Stimulated activated CD4-positive, alpha-beta T cell treated with anti-CD3 and anti-CD28 coated beads, Interleukin-12 subunit alpha, Interleukin-12 subunit beta, amount 100 ng/mL, for 4 hours (primary cell): ENCODE measurements around the gene CFAP46.
"Not testable (repeated sequence)": the region's sequence is repeated elsewhere in the genome, so short reads cannot be mapped to it uniquely, and the experiment has no call there.

Experiments
- DNase-seq: peaks from one replicate; pipeline ENCODE4 v3.0.0-alpha.2; 2020

Gene CFAP46

DNA sequence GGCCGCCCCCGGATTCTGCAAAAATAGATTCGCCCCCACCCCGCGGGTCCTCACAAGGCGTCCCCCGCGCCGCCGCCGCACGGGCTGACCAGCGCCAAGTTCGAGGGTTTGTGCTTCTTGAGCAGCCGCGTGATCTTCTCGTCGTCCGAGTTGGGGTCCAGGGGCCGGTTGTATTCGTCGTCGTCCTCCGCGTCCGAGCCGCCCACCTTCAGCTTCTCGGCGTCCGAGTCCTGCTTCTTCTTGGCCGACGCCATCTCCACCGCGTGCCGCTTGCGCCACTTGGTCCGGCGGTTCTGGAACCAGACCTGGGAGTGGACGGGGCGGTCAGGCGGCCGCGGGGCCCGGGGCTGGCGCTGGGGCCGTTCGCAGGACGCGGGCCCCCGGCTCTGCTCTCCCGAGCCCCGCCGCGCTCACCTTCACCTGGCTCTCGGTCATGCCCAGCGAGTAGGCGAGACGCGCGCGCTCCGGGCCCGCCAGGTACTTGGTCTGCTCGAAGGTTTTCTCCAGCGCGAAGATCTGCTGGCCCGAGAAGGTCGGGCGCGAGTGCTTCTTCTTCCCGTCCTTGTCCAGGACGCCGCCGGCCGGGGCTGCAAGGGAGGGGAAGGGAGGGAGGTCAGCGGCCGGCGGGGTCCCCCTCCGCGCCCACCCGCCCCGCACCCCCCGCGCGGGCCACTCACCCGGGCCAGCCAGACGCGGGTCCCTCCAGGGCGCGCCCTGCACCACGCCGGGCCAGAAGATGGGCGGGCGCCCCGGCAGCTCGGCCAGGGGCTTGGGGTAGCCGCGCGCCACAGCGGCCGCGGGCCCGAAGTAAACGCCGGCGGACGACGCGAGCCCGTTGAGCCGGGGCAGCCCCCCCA lies 157.3 kb downstream of the CFAP46 start:
- DNase-seq = no peak

DNA sequence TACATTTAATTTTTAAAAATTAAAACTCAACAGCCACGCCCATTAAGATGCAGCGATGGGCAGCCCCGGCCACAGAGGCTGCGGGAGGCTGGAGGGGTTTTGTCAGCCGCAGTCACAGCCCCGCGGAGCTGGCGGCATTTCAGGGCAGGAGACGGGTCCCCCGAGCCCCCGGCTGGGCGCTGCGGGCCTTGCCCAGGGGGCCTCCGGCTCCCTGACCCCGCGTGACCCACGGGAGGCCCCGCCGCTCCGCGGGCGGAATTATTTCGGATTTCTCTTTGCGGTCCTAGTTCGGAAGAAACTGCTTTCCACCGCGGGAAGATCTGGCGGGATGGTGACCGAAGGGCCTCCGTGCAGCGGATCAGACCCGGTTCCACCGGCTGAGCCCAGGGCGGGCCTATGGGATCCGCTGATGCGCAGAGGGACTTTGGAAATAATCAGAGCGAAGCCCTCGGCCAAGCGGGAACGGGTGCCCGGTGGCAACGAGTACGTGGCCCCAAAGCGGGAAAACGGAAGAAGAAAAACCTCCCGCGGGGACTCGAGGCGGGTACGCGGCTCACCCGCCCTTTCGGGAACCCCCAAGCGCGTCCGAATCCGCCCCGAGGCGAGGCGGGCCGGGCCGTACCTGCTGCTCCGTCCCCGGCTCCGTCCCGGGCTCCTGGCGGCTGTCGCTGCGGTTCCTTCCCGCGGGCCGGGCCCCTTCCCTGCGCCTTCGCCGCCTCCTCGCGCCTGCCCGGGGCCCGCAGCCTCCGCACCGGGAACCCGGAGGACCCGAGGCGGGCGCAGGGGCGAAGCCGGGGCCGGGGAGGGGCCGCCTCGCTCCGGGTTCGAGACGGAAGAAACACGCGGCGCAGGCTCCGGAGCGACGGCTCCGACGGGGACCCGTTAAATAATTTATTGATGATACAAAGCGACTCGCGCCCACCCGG lies 158.2 kb downstream of the CFAP46 start:
- DNase-seq = no peak

DNA sequence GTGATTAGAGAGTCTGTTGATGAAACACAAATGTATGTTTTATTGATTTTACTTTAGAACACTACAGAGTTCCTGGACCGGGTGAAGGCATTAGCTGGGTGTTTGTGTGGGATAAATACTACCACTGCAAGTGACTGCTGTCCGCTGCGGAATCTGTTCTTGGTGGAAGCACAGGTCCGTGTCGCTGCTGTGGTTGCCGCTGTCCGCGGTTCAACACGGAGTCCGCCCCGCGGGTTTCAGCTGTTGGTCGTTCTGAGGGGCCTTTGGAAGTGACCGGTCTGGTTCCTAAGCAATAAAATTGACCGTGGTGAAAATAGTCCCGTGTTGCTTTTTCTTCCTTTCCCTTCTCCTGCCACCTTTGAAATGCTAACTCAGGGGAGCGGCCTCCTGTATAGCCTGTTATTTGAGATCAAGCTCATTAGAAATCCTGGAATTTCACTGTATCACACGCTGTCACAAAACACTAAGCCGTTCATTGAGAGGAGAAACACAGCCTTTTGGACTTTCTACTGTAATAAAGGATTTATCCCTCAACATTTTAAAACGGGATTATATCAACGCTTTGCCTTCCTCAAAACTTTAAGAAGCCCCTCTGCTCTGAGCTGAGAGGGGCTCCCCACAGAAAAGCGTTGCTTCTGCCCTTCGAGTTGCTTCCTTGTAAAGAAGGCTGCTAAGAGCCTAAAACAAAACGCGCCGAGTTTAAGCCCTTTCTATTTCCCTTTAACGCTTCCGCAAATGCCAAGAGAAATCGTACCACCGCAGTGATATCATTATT lies 159.0 kb downstream of the CFAP46 start:
- DNase-seq = no peak

DNA sequence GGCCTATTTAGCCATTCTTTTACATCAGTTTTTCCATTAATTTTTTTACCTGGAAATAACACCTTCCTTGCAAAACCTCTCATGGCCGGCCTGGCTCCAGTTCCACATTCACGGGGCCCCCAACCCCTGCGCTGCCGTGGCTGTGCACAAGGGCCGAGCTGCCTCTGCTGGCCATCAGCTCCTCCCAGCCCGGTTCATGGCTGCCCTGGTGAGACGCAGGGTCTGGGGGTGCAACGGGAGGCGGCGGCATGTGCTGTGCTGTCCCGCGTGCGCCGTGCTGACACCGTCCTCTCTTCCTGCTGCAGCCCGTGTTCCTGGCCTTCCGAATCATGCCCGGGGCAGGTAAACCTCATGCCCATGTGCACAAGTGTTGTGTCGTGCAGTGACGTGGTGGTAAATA lies 160.8 kb downstream of the CFAP46 start:
- no peak for DNase-seq

DNA sequence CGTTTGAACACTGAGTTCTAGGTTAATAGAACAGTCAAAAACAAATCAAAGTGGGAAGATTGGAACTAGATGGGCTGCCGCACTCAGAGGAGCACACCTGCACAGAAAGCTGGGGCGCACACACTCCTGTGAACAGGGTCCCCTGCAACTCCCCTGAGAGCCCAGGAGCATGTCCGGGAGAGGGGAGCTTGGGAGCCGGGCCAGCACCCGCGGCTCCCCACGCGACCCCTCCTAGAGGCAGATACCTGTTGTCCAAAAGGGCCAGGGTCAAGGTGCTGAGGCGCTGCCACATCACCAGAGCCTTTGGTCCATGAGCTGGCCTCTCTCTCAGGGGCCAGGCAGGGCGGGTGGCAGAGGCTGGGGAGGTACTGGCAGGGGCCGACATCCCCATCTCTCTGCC lies 162.0 kb downstream of the CFAP46 start:
- no peak for DNase-seq

DNA sequence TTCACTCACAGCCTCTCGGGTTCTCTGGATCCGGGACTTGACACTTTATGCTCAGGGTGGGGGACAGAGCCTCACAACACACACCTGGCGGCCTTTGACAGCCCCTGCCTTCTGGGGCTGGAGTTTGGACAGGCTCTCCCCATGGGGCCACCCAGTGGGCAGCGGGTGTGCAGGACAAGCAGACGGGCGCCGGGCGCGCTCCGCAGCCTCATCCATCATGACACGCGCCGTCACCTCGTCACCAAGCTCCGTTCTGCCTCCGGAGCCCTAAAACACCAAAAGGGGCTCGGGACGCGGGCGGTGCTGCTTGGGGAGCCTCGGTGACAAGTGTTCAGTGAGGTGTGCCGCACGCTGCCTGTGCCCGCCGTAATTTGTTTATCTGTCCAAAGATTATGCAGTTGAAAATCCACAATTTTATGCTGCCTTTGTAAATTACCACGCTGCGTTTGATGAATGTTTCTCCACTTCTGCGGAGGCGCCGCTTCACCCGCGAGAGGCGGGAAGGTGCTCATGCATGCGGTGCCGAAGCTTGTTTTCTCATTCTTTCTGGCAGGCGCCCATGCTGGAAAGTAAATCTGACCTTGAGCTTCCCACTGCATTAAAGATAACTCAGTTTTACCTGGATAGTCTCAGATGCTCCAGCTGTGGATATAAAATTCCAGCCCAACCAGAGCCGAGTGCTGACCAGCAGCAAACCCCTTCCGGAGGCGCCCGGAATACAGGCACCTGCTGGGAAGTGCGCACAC lies 162.6 kb downstream of the CFAP46 start:
- DNase-seq = no peak

DNA sequence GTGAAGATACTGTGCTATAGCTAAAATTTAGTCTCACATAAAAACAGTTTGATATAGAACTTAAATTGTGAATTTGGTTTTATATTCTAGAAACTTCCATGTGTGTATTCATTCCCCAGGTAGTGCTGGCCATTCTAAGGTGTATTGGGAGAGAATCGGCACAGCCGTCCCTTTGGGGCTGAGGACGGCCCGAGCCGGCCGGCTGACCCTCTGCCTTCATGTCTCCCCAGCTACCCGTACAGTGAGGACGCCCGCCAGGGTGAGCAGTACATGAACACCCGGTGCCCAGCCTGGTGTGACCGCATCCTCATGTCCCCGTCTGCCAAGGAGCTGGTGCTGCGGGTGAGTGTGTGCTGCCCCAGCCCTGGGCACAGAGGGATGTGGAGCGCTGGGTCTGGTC lies 164.9 kb downstream of the CFAP46 start:
- no peak for DNase-seq

DNA sequence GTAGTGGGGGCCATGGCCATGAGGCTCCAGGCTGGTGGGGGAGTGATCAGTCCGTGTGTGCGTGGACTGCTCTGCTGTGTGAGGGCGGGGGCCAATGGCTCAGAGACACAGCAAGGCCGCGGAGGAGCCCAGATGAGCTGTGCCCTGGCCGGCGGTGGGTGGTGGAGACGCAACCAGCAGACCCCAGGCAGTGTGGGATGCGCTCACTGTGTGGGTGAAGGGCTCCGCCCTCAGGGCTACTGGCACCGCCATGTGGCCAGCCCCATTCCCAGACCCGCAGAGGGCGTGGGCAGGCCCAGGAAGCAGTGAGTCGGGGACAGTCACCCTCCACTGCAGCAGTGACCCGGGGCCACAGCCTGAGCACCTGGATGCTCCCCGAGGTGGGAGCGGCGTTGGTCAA lies 165.5 kb downstream of the CFAP46 start:
- no peak for DNase-seq

DNA sequence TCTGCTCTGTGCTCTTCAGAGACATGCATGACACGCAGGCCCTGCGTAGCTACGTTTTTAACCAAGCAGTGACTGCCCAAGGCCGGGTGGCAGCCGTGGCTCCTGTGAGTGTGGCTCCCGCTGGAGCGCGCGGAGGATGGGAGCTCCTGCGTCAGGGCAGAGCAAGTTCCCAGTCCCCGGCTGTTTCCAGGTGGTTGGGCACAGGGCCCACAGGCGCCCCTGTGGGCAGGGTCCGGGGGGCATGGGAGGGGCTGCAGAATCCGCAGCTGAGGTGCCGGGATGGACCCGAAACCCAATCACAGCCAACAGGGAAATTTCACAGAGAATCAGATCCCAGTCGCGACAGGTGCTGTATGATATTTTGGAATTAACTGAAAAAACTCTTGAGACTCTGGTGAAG lies 166.2 kb downstream of the CFAP46 start:
- DNase-seq = no peak

DNA sequence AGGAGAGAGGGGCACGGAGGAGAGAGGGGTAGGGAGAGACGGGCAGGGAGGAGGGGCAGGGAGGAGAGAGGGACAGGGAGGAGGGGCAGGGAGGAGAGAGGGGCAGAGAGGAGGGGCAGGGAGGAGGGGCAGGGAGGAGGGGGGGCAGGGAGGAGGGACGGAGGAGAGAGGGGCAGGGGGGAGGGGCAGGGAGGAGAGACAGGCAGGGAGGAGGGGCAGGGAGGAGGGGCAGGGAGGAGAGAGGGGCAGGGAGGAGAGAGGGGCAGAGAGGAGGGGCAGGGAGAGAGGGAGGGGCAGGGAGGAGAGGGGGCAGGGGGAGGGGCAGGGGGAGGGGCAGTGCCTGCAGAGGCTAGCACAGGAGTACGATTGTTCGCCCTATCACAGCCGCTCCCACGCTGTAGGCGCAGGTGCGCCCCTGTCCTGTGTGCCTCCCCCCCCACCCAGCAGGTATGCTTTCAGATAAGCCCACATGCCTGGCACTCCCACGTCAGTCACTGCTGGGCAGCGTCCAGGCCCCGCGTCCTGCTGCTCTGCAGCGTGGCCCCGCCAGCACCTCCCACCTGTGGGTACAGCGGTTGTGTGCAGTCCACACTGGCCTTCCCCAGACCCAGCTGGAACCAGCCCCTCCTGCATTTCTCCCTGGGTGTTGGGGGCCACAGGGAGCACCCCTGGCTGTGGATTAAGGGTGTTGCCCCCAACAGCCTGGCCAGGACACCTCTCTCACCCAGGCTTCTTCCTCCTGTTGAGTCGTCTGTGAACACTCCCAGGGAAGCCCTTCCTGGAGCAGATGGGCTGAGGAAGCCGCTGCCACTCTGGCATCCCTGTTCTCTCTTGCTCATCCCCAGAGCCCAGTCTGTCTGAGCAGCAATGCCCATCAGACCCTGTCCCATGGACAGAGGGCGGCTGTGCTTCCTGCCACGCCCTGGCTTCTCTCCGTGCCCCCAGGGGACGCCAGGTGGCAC lies 167.2 kb downstream of the CFAP46 start:
- no peak for DNase-seq

DNA sequence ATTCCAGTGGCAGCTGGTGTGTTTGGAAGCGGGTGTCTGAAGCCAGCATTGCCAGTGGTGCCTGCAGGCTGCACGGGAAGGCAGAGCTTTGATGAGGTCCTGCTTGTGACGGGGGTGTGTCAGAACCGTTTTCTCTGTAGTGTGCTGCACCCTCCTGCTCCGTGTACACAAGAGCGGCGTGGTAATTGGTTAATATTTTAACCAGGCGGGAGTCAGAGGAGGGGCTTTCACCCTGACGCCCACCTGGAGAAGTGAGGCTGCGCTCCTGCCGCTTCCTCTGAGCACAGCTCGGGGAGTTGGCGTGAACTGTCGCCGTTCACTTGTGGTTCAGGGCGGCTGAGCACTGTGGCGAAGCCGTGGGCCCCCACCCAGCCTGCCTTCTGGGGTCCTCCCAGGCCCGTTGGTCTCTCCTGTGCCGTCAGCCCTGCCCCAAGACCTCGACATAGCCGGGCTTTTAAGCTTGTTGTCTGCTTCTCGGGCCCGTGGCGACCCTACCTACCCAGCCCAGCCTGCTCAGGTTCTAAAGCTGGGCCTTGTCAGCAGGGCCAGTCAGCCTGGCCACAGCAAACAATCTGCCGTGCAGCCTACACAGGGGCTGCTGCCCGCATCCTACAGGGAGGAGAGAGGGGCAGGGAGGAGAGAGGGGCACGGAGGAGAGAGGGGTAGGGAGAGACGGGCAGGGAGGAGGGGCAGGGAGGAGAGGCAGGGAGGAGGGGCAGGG lies 168.0 kb downstream of the CFAP46 start:
- no peak for DNase-seq

DNA sequence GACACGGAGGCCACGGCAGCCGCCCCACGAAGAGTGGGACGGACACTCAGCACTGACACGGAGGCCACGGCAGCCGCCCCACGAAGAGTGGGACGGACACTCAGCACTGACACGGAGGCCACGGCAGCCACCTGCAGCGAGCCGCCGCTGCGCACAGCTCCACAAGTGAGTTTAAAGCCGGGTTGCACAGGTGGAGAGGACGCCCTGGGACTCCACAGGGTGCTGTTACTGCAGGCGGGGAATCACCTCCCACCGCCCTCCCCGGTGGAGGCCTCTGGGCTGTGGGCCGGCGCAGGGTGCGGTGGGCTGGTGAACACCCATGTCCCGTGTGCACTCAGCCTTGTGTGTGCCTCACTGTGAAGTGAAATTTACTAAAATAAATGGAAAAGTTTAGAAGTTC lies 169.6 kb downstream of the CFAP46 start:
- DNase-seq = not testable (repeated sequence)

DNA sequence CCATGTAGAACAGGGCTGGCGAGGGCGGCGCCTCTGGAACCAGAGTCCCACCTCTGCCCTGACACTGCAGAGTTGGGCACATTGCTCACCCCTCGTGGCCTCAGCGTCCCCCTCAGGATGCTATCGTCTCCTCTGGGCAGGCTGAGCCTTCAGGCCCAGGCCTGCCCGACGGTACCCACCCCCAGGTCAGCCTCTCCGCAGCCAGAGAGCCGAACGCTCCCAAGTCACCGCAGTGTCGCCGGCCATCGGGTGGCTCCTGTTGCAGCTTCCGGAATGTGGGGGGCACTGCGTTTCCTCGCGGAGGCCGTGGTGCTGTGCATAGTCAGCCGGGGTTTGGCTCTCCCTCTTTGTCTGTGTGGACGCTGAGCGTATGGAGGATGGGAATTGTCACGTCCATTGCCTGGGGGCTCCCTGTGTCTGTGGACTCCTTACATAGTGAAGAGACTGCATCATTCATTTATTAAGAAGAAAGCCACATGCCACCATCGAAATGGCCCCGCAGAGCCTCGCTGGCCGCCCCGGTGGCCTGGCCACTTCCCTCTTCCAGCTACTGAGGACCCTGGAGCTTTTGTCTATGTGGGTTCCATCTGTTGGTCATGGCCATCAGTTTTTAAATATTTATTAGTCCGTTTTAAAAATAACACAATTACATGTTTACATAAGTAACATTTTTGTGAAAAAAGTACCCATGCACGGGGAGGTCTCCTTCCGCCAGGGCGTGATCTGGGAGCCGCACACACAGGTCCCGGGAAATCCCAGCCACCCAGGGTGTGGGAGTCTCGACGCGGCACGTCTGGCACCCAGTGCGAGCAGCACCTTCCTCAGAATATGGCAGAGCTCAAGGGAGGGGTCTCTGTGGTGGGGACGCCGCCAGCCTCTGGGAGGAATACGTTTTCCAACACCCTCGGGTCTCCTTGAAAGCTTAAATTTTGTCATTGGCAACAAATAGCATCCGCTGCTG lies 172.0 kb downstream of the CFAP46 start:
- no peak for DNase-seq

DNA sequence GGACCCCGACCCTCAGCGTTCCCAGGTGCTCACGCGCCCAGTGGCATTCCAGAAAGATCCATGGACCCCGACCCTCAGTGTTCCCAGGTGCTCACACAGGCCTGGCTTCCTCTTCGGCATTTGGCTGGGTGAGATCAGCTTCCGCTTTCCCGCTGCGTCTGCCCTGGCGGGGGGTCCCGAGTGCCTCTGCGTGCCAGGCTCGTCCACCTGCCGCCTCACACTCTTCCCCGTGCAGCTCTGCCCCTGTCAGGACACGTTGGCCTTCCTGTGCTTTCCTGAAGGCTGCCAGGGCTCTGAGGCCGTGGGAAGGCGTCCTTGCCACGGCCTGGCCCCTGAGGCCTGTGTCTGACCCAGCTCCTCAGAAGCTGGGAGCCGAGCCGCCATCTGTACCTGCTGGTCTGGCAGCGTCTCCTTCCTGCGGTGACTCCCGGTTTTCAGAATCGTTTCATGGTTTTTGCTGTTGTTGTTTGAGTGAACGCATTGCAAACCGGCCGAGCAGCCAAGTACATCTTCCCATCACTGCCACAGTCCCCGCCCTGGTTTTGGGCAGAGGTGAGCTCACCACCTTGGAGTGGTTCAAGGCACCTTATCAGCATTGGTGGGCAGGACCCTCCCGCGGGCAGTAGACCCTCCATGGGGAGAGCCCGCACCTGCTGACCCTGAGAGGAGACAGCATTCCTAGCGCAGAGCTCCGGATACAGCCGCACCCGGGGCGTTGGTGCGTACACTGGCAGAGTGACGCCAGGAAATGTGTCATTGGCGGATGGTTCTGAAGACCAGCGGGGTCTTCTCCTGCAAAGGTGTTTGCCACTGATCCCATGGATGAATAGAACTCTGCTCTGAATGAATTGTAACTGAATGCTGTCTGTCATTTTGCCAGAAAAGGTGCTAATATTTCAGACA lies 173.8 kb downstream of the CFAP46 start:
- DNase-seq = no peak

DNA sequence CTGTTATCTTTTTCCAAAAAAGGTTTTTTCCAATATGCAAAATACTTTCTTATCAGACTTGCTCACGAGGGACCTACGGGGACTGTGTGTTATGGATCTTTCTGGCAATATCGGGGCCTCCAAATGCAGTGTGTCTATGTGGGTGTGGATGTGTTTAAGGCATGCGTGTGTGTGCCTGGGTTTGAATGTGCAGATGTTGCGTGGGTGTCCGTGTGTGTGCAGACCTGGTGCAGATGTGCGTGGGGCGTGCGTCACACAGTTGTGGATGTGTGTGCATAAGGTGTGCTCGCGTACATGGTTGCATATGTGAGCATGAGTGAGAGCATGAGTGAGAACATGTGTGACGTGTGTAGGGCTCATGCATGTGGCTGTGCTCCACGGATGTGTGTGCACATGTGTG lies 176.1 kb downstream of the CFAP46 start:
- no peak for DNase-seq

DNA sequence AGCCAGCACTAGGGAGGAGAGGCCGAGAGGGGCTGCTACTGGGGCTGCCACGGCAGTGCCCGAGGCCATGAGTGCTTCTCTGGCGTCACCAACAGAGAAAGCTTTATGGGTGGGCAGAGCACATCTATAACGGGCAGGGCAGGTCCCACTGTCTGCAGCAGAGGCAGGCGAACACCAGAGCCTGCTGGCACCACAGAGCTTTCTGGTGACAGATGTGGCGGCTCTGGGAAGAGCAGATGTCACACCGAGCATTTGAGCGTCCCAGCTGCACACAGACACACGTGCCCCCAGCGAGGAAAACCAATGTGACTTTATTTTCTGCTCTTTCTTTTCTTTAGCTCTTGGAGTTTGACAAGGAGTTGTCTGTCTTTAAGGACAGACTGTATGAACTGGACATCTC lies 176.9 kb downstream of the CFAP46 start:
- no peak for DNase-seq

DNA sequence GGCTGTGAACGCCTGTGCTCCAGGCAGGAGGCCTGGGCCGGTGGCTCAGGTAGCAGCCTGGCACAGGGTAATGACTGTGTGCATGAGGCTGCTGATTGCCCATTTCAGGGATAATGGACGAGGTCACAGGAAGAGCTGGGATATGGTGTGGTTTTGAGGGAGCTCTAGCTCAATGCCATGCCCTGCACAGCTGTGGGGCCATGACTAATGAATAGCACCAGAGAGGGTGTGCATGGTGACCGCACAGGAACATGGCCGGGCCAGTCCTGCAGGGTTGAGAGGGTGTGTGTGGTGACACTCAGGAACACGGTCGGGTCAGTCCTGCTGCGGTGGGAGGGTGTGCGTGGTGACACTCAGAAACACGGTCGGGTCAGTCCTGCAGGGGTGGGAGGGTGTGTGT lies 178.3 kb downstream of the CFAP46 start:
- no peak for DNase-seq

DNA sequence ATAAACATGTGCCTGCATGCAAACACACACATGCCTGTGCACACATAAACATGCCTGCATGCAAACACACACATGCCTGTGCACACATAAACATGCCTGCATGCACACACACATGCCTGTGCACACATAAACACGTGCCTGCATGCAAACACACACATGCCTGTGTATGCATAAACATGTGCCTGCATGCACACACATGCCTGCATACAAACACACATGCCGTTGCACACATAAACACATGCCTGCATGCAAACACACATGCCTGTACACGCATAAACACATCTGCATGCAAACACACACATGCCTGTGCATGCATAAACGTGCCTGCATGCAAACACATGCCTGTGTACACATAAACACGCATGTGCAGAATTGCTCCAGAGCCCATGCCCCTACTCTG lies 178.8 kb downstream of the CFAP46 start:
- no peak for DNase-seq
